Activated T-cell treated with anti-CD3 and anti-CD28 coated beads, Interleukin-2, amount 50 U/mL, for 72 hours (primary cell): ENCODE results near the gene CMPK1. TPM values are rescaled to one million over a fixed set of nuclear protein-coding genes. Genes with fewer than 3 reads are reported as not detected.
A peak's percentile ranks its signal among the peaks of the same experiment; 100 is the strongest.

ENCODE experiments used
- ATAC-seq, 2 donors: fragments of 150-1000 bp; cut with Tn5 transposase; replicated peaks in 1 of 2; 2 replicates each; pipeline ENCODE4 v1.10.0; 2021; ENCODE audit warnings: moderate library complexity in 2 of 2, mild to moderate bottlenecking in 1 of 2
- DNase-seq, 2 donors: peaks; one replicate each; pipeline ENCODE4 v3.0.0; 2021 to 2022; ENCODE audit warnings: mixed read lengths in 1 of 2
- H3K27ac Mint-ChIP-seq: one replicate; pipeline ENCODE4 v1.8.0; 2022; ENCODE audit warnings: mild to moderate bottlenecking, moderate library complexity, mixed read lengths
- H3K27me3 Mint-ChIP-seq: one replicate; pipeline ENCODE4 v1.8.0; 2022; ENCODE audit warnings: low read depth, mixed read lengths
- H3K36me3 Mint-ChIP-seq, 2 donors: one replicate each; pipeline ENCODE4 v1.8.0; 2022; ENCODE audit warnings: mixed read lengths in 2 of 2, mild to moderate bottlenecking in 1 of 2; ENCODE audit not compliant: insufficient read depth in 2 of 2
- H3K4me1 Mint-ChIP-seq: one replicate; pipeline ENCODE4 v1.8.0; 2022; ENCODE audit warnings: low read depth, mixed read lengths
- H3K4me3 Mint-ChIP-seq, 2 donors: one replicate each; pipeline ENCODE4 v1.8.0; 2022; ENCODE audit warnings: mild to moderate bottlenecking in 2 of 2, mixed read lengths in 2 of 2, moderate library complexity in 2 of 2
- H3K9me3 Mint-ChIP-seq, 2 donors: one replicate each; pipeline ENCODE4 v1.8.0; 2022; ENCODE audit warnings: mixed read lengths in 2 of 2
- total RNA-seq, 2 donors: library from RNA; stranded (reverse); gene quantifications; one replicate each; pipeline ENCODE4 v1.2.3, GENCODE V29; 2022

Gene CMPK1
- total RNA-seq, 2 donors from 2014 or later: 108 to 117 TPM

GRCh38 chr1:47348246-47348645 is 14.7 kb downstream of the CMPK1 start:
- Mint-ChIP-seq H3K36me3 (peaks cover 4 to 11% of the 10 kb centered on the region in 2 donors), H3K27me3 (no peaks in the 10 kb centered on the region), H3K9me3 (peaks cover 0 to 2% of the 10 kb centered on the region in 2 donors), H3K4me1 (peaks cover 26% of the 10 kb centered on the region), H3K4me3 (no peak overlapping the region), H3K27ac (no peak overlapping the region)
- no peak for DNase-seq
- ATAC-seq: no peak

GRCh38 chr1:47351305-47351704 is 17.7 kb downstream of the CMPK1 start:
- Mint-ChIP-seq H3K4me3 (peak overlapping the region; percentile 11 to 16), H3K27ac (peak overlapping the region; percentile 88), H3K9me3 (peaks cover 0 to 2% of the 10 kb centered on the region in 2 donors), H3K27me3 (no peaks in the 10 kb centered on the region), H3K4me1 (peaks cover 35% of the 10 kb centered on the region), H3K36me3 (peaks cover 4 to 7% of the 10 kb centered on the region in 2 donors)
- ATAC-seq (peak; percentile 99), DNase-seq (no peak)

- DNase-seq: no peak
- peaks cover 7% of the 10 kb centered on the region for H3K4me1 Mint-ChIP-seq
- H3K27ac Mint-ChIP-seq: no peak overlapping the region
- no peak for ATAC-seq
- no peaks in the 10 kb centered on the region for H3K36me3 Mint-ChIP-seq
- no peaks in the 10 kb centered on the region for H3K9me3 Mint-ChIP-seq
- no peak overlapping the region for H3K4me3 Mint-ChIP-seq
- no peaks in the 10 kb centered on the region for H3K27me3 Mint-ChIP-seq
Observed at GRCh38 chr1:47361380-47361779, 27.8 kb downstream of the CMPK1 start.

GRCh38 chr1:47362828-47363227 is 29.2 kb downstream of the CMPK1 start:
- ATAC-seq (no peak), DNase-seq (no peak)
- Mint-ChIP-seq H3K27me3 (no peaks in the 10 kb centered on the region), H3K4me3 (no peak overlapping the region), H3K9me3 (no peaks in the 10 kb centered on the region), H3K36me3 (no peaks in the 10 kb centered on the region), H3K4me1 (peaks cover 7% of the 10 kb centered on the region), H3K27ac (no peak overlapping the region)

GRCh38 chr1:47367651-47368050 is 34.1 kb downstream of the CMPK1 start:
- no peak overlapping the region for H3K27ac Mint-ChIP-seq
- H3K4me1 Mint-ChIP-seq: peaks cover 7% of the 10 kb centered on the region
- H3K36me3 Mint-ChIP-seq: peaks cover 4 to 14% of the 10 kb centered on the region in 2 donors
- no peak overlapping the region for H3K4me3 Mint-ChIP-seq
- no peaks in the 10 kb centered on the region for H3K9me3 Mint-ChIP-seq
- ATAC-seq (no peak), DNase-seq (no peak)
- no peaks in the 10 kb centered on the region for H3K27me3 Mint-ChIP-seq

- no peaks in the 10 kb centered on the region for H3K9me3 Mint-ChIP-seq
- no peak for ATAC-seq
- no peak overlapping the region for H3K27ac Mint-ChIP-seq
Observed at GRCh38 chr1:47371016-47371517, 37.5 kb downstream of the CMPK1 start.

GRCh38 chr1:47374501-47374900 is 40.9 kb downstream of the CMPK1 start:
- DNase-seq (no peak), ATAC-seq (no peak)
- H3K4me1 Mint-ChIP-seq: no peaks in the 10 kb centered on the region
- no peak overlapping the region for H3K4me3 Mint-ChIP-seq
- H3K9me3 Mint-ChIP-seq: no peaks in the 10 kb centered on the region
- peaks cover 4 to 21% of the 10 kb centered on the region in 2 donors for H3K36me3 Mint-ChIP-seq
- no peak overlapping the region for H3K27ac Mint-ChIP-seq
- H3K27me3 Mint-ChIP-seq: no peaks in the 10 kb centered on the region

More at GRCh38 chr1:47371016-47371517, 37.5 kb downstream of the CMPK1 start:
- H3K4me3 Mint-ChIP-seq: no peak overlapping the region
- H3K36me3 Mint-ChIP-seq: peaks cover 6 to 19% of the 10 kb centered on the region in 2 donors
- no peaks in the 10 kb centered on the region for H3K27me3 Mint-ChIP-seq
- H3K4me1 Mint-ChIP-seq: no peaks in the 10 kb centered on the region
- no peak for DNase-seq

GRCh38 chr1:47378147-47378546 is 44.6 kb downstream of the CMPK1 start:
- Mint-ChIP-seq H3K4me3 (no peak overlapping the region), H3K27ac (no peak overlapping the region), H3K36me3 (peaks cover 3 to 10% of the 10 kb centered on the region in 2 donors), H3K4me1 (no peaks in the 10 kb centered on the region), H3K27me3 (no peaks in the 10 kb centered on the region), H3K9me3 (no peaks in the 10 kb centered on the region)
- no peak for ATAC-seq
- DNase-seq: no peak

- no peaks in the 10 kb centered on the region for H3K4me1 Mint-ChIP-seq
- peaks cover 0 to 8% of the 10 kb centered on the region in 2 donors for H3K36me3 Mint-ChIP-seq
- DNase-seq (no peak), ATAC-seq (no peak)
- H3K4me3 Mint-ChIP-seq: no peak overlapping the region
- H3K9me3 Mint-ChIP-seq: no peaks in the 10 kb centered on the region
- no peak overlapping the region for H3K27ac Mint-ChIP-seq
- H3K27me3 Mint-ChIP-seq: no peaks in the 10 kb centered on the region
Observed at GRCh38 chr1:47380699-47381098, 47.1 kb downstream of the CMPK1 start.

GRCh38 chr1:47382399-47382983 is 48.9 kb downstream of the CMPK1 start:
- H3K9me3 Mint-ChIP-seq: no peaks in the 10 kb centered on the region
- H3K27ac Mint-ChIP-seq: no peak overlapping the region
- ATAC-seq: no peak
- H3K4me1 Mint-ChIP-seq: no peaks in the 10 kb centered on the region
- no peak for DNase-seq
- peaks cover 0 to 8% of the 10 kb centered on the region in 2 donors for H3K36me3 Mint-ChIP-seq
- no peaks in the 10 kb centered on the region for H3K27me3 Mint-ChIP-seq
- H3K4me3 Mint-ChIP-seq: no peak overlapping the region

- DNase-seq (no peak), ATAC-seq (no peak)
- Mint-ChIP-seq H3K27me3 (peaks cover 8% of the 10 kb centered on the region), H3K4me1 (no peaks in the 10 kb centered on the region), H3K9me3 (no peaks in the 10 kb centered on the region), H3K27ac (no peak overlapping the region), H3K4me3 (no peak overlapping the region), H3K36me3 (peaks cover 0 to 6% of the 10 kb centered on the region in 2 donors)
Observed at GRCh38 chr1:47384083-47384482, 50.5 kb downstream of the CMPK1 start.

- peak overlapping the region; percentile 24 for H3K27ac Mint-ChIP-seq
Observed at GRCh38 chr1:47385020-47385419, 51.4 kb downstream of the CMPK1 start.

GRCh38 chr1:47386268-47386667 is 52.7 kb downstream of the CMPK1 start:
- Mint-ChIP-seq H3K27ac (no peak overlapping the region), H3K36me3 (peaks cover 0 to 2% of the 10 kb centered on the region in 2 donors), H3K4me1 (no peaks in the 10 kb centered on the region), H3K27me3 (peaks cover 9% of the 10 kb centered on the region), H3K9me3 (no peaks in the 10 kb centered on the region), H3K4me3 (no peak overlapping the region)
- ATAC-seq (no peak), DNase-seq (no peak)

More at GRCh38 chr1:47385020-47385419, 51.4 kb downstream of the CMPK1 start:
- Mint-ChIP-seq H3K36me3 (peaks cover 0 to 2% of the 10 kb centered on the region in 2 donors), H3K4me3 (no peak overlapping the region), H3K9me3 (no peaks in the 10 kb centered on the region), H3K27me3 (peaks cover 9% of the 10 kb centered on the region), H3K4me1 (no peaks in the 10 kb centered on the region)
- no peak for DNase-seq
- ATAC-seq: no peak
